Head of caudate nucleus (tissue), 42 donors: Measurements from ENCODE around the gene SOX13.
"Not testable (repeated sequence)": the region's sequence is repeated elsewhere in the genome, so short reads cannot be mapped to it uniquely, and the experiment has no call there.

Experiments used
- DNase-seq, 42 donors: peaks; one replicate each; pipeline versions ENCODE4 v3.0.0 to v3.0.0-alpha.2; 2020 to 2021; ENCODE audit warnings: mixed read lengths in 7 of 42
- intact Hi-C: fragments of 100-400 bp; cut with DNase I; formaldehyde crosslinking; loops from one replicate; pipeline ENCODE4 v1.15.0; 2022

SOX13 gene

DNA sequence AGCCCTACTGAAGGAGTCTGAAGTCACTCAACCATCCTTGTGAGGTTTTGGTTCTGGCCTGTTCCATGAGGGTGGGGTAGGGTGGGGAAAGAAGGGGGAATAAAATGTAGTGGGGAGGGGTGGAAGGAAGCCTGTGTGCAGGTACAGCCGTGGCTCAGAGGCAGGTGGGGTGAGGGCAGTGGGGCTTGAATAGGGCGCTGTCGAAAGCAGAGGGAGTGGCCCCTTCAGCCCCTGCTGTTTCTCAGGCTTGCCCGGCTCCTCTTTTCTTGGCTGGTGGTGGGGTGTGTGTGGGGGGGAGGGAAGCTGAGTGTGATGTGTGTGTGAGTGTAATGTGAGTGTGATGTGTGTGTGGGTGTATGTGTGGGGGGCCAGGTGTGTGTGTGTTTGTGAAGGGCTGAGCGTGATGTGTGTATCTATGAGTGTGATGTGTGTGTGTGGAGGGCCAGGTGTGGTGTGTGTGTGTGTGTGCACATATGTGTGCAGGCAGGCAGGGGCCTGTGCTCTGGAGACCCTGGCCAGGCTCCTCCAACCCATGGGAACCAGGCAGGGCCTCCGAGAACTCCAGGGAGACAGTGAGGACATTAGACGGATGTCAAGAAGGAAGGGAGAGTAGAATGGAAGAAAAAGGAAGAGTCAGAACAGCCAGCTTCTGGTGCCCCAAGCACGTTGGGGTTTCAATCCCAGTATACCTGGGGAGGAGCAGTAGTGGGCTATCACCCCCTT is 9.0 kb downstream of the SOX13 start:
- intact Hi-C loops, result no loop called here
- no peak for DNase-seq

DNA sequence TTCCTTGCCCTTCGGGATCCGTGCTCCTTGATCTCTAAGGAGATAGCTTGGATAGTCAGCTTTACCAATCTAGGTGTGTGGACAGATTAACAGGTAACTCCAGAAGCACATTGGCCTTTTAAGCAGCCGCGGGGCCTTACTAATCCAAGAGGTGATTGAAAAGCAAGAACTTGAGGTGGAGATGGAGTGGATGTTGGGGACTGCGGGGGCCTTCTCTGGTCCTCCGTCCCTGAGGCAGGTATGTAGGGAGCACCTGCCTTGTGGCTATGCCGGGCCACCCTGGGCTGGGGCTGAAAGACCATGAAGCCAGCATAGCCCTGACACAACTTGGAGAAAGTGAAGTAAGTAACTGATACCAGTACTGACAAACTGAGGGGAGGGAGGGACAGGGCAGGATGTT is 10.6 kb downstream of the SOX13 start:
- intact Hi-C loops, result no loop called here

DNA sequence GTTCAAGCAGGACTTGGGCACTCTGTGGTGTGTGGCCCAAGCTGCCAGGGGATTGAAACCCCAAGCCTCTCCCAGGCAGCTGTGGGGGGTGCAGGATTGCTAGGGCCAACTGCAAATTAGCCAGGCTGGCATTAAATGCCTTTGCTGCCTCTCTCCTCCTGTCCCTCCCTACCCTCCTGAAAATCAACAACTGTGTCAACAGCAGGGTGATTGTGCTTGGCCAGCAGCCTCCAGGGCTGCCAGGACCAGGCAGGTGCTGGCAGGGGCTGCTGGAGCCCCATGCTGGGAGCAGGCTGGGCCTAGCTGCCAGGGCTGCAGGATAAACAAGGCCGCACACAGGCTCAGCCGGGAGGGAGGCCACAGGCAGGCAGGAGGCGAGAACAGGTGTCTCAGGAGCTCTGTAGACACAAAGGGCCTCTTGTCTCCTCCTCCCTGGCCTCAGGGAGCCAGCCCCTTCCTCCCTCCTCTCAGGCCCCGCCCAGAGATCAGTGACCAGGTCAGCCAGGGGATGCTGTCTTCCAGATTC is 11.4 kb downstream of the SOX13 start:
- peak in 34 of 42 donors; percentile 13 to 73 (median 54) for DNase-seq
- intact Hi-C loops, result no loop called here

More for the DNA sequence above, 10.6 kb downstream of the SOX13 start:
- no peak for DNase-seq

DNA sequence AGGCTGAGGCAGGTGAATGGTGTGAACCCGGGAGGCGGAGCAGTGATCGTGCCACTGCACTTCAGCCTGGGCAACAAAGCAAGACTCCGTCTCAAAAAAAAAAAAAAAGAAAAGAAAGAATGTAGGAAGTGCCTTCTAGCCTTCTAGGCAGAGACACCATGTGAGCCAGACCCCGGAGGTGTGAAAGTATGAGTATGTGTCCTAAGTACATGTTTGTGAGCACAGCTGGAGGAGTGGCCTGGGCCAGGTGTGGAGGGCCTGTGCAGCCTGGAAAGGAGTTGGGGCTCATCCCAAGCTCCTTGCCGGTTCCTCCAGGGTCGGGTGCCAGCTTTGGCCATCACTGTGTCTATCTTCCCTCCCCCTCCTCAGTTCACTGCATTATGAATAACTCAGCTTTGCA is 13.0 kb downstream of the SOX13 start:
- intact Hi-C loops, result no loop called here
- DNase-seq, result no peak

DNA sequence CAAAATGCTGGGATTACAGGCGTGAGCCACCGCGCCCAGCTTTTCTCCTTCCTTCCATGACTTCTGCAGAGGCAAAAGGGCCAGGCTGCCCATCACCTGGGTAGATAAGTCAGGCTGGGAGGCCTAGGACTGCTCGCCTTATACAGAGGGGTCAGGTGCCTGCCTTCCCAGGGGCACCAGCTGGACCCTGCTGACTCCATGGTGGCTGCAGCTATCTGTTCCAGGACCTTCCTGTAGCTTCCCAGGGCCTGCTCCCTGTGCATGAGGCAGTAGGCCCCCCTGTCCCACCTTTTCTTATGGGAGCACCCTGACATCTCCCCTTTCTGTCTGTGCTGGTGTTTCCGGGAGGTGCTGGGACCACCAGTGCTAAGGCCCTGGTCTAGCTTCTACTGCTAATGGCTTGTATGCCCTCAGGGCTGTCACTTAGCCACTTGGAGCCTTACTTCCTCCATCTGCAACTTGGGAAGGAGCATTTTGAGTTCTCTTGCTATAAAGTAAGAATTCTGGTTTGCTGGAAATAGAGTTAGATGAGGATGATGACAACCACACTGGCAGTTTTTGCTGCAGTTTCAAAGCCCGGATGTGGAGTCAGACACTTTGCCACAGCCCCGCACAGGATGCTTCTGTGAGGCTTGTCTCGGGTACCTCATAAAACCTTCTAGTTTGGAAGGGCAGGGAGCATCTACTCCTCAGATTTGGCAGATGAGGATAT is 14.4 kb downstream of the SOX13 start:
- no peak for DNase-seq
- intact Hi-C loops, result no loop called here

DNA sequence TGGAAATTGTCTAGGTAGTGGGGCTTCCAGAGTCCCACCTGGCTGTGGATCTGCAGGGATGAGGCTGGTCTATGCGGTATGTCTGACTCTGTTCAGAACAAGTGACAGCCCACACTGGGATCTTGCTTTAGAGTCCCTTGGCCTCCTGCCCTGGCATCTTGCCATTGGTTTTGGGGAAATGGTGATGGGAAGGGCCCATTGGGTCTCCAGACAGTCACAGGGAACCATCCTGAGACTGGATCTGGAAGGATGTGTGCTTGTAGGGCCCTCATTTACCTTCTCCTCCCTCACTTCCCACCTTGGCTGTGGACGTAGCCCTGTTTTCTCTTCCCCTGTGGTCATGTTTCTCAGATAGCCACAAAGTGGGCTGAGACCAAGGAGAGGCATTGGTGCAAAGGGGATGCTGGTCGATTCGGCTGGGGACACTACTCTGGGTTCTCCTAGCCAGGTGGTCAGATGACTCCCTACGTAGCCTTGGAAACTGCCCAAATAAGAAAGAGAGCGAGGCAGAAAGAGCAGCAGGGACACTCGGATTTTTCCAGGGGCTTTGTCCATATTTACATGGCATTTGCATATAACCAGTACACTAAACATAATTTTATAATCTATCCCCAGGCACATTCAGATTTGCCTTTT is 15.1 kb downstream of the SOX13 start:
- intact Hi-C loops, result no loop called here
- DNase-seq, result peak in 2 of 42 donors; percentile 29 to 51

DNA sequence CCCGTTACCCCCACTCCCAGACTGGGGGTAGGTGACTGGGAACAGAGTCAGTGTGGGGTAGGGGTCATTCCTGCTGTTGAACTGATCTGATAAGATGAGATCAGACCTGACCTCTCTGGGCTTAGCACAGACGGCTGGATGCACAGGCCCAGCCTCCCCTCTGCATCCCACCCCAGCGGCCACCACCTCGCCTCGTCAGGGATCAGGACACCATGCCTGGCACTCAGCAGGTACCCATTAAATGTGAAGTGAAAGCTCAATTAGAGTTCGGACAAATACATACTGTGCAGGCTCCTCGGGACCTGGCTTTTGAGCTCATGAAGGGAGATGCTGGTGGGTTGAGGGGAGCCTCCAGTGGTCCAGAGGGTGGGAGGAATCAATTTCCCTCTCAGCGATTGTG is 15.7 kb downstream of the SOX13 start:
- DNase-seq, result no peak
- intact Hi-C loops, result no loop called here

DNA sequence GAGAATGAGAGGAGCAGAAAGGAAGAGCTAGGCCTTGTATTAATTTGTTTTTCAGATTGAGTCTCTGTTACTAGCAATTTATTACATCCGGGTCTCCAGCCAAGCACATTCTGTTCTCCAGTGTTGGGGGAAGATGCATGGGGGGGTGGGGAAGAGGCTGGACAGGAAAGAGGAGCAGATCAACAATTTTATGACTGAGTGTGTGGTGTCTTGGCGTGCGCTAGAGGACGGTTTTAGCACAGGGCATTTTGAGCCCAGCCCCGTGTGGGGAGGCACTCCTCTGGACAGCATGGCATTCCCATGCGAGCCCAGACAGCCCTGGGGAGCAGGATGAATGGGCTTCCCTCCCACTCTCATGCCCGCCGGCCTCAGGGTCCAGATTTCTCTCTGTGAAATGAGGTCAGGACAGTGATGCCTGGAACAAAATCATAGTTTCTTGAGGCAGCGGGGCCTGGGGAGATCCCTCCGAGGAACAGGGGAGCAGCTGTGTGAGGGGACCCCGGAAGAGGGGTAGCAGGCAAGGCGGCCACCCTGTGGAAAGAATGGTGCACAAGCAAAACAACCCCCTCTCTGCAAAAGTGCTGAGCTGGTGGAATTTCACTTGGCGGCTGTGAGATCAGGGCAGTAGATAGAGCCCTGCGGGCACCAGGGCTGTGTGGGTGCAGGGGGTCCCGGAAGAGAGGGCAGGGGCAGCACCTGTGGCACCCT is 16.3 kb downstream of the SOX13 start:
- peak in 7 of 42 donors; percentile 3 to 49 (median 27) for DNase-seq
- intact Hi-C loops, result no loop called here

DNA sequence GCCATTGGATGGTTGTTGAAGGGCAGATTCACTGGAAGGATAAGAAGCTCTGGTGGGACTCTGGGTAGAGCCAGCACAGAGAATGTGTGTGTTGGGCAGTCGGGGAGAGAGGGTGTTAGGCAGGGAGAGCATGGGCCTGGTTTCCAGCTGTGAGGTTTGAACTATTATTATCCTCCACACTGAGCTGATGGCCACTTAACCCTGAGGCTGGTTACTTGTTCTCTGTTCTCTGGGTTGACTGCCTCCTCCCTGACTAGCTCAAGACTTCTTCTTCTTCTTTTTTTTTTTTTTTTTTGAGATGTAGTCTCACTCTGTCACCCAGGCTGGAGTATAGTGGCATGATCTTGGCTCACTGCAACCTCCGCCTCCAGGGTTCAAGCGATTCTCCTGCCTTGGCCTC is 17.2 kb downstream of the SOX13 start:
- DNase-seq, intact Hi-C loops: not testable (repeated sequence)

DNA sequence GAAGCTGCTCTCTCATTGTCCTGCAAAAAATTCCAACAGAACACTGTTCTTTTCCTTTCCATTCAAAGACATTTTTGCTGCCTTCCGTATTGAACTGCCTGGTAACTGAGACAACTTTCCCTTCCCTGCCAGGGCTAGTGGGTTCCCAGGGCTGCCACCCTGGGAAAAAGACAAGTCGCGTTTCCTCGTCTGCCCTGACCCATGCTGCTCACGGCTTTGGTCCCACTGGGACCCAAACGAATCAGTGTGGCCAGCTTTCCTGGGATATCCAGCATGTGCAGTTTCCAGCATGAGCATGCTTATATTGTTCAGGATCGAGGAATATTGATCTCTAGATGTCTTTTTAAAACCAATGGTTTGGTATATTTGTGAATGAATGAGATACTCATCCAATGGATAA is 18.2 kb downstream of the SOX13 start:
- intact Hi-C loops, result no loop called here
- DNase-seq, result no peak

DNA sequence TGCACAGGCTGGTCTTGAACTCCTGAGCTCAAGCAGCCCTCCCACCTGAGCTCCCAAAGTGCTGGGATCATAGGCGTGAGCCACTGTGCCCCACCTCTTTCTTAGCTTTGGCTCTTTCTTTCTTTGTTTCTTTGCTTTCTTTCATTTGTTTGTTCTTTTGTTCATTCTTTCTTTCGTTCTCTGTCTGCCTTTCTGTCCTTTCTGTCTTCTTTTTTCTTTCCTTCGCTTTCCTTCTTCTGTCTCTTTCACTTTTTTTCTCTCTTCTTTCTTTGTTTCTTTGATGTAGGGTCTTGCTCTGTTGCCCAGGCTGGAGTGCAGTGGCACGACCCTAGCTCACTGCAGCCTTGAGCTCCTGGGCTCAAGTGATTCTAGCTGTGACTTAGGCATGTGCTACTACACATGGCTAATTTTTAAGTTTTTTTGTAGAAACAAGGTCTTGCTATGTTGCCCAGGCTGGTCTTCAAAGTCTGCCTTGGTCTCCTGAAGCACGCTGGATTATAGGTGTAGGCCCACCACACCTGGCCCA is 18.9 kb downstream of the SOX13 start:
- intact Hi-C loops, result no loop called here
- DNase-seq, result no peak

DNA sequence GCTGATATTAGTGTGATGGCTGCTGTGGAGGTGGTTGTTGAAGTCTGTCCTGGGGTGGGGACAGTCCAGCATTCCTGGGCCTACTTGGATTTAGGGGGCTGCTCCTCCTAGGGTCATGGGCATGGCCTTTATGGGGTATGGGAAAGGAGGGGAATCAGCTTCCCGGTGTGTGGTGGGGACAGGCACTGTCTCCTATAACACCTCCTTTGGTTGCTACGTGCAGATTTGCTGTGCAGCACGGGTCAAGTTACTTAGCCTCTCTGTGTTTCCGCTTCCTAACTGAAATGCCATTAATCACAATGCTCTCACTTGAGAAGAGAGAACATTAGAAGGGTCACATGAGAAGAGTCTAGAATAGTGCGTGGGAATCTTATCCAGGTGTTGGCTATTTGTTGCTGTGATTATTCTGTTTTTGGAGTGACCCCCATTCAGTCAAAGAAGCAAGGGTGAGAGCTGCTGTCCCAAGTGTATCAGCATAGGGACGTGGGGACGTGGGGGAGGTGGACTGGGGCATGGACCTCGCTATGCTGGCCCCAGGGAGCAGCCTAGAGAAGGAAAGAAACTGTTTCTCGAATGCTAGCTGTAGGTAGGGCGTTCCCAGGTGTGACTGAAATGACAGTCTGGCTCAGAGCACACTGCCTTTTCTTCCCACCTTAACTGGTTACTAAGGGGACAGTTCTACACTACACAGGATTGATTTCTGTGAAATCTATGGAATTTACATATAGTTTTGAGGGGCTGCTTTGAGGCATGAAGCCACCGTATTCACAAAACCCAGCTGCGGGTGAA is 19.9 kb downstream of the SOX13 start:
- no peak for DNase-seq
- intact Hi-C loops, result no loop called here

DNA sequence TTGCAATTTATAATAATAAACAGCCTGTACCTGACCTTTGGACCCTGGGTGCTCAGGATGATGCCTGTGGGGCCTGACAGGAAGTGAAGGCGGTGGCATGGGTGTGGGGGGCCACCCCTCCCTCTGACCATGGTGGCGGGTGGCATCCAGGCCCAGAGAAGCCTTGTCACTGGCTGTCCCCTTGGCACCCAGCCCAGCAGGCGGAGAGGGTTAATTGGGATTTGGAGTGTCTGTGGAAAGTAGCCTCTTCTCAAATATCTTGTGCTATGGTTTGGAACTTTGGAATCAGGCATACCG is 20.5 kb downstream of the SOX13 start:
- intact Hi-C loops, result no loop called here
- DNase-seq, result no peak

DNA sequence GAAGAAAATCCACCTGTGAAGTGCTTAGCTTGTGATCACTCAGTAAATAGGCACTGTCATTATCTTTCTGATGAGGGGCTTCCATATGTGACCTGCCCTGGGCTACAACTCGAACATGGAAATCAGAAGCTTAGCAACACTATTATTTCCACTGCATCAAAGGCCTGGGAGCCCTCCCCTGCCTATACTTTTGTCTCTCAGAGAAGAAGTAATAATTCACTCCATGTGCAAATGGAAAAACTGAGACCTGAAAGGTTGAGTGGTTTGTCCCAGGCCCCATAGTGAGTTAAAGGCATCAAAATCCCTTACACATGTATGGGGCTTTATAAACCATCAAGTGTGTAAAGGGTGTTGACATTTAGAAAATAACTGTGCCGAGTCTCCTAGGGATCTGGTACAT is 20.9 kb downstream of the SOX13 start:
- no peak for DNase-seq
- intact Hi-C loops, result no loop called here

DNA sequence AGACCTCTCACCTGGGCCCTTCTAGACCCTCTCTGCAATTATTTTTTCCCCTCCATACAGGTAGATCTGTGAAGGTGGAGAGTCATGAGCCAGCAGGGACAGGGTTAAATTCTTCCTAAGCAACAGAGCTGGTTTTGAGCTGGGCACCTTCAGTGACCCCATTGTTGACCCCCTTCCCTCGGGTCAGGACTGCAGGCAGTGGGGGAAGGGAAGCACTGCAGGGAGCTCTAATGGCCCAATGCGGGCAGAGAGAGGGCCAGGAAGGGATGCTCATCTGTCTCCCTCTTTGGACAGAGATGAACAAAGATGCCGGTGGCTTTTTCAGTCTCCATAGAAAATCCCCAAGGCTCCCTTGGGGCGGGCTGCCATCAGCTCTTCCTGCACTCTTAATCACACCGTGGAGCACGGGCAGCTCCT is 21.4 kb downstream of the SOX13 start:
- intact Hi-C loops, result no loop called here
- DNase-seq, result no peak

DNA sequence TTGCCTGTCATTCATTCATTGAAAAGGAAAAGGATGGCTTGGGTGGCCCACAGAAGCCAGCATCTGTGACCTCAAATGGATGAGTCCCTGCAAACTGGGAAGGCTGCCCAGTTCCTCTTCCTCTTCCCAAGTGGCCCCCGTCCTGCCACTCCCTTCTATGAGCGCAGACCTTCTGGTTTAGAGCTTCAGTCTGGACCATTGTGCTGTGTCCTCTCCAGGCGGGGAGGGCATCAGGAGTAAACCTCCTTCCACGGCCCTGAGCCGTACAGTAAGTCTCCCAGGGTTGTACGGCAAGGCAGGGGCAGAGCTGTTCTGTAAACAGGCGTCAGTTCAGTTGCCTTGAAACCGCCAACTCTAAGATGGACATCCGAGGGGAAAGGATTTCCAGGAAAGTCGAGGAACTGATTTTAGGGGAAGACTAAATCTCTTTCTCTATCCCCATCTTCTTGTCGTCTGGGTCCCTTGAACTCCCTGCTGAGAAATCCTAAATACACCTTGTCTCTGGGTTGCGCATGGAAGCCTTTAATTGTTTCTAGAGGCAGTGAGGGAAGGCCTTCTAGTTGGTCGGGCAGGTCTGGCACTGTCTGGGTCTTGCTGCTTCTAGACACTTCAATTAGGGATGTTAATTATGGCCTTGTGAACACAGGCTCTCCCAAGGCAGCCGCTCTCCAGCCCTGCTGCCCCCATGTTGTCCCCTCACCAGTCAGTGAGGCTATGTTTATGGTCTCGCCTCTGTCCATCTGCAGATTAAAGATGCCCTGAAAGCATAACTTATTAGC is 22.1 kb downstream of the SOX13 start:
- DNase-seq, result peak in 4 of 42 donors; percentile 18 to 49 (median 43)
- intact Hi-C loops, result no loop called here

DNA sequence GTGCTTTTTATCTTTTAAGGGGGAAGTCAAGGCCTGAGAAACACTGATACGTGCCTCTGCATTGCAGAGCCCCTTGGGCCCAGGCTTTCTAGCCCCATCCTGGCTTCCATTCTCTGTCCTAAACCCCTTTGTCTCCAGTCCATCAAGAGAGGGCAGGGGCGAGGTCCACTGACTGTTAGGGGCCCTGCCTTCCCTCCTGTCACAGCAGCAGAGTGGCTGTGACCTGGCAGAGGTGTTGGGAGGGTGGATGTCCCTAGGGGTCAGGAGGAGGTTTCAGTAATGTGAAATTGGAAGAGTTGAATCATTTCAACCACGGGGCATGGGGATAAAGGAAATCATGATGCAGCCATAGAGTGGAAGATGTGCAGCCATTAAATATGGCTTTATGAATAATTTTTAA is 24.0 kb downstream of the SOX13 start:
- no peak for DNase-seq
- intact Hi-C loops, result no loop called here

DNA sequence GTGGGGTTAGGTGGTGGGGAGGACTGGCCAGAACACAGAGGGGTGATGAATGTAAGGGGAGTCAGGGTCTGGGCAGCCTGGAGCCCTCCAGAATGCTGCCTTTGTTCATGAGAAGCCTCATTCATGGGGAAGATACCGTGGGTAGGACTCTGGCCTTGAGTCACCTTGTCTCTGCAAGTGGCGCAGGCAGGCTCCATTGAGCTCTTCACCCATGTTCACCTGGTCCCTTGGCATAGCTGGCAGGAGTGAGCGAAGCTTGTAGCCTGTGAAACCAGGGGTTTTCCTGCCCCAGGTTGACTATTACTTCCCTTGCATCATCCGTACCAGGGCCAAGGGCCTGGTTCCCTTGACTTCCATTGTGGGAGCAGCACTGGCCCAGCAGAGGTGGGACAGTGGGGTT is 25.8 kb downstream of the SOX13 start:
- no peak for DNase-seq
- intact Hi-C loops, result no loop called here
